GM18502 (cell line): ENCODE data around the gene SREK1IP1.
"Not testable (repeated sequence)": the region's sequence is repeated elsewhere in the genome, so short reads cannot be mapped to it uniquely, and the experiment has no call there.

Experiments
- ATAC-seq: cut with Tn5 transposase; IDR thresholded peaks from one replicate; pipeline ENCODE4 v1.9.1; 2021; ENCODE audit warnings: mild to moderate bottlenecking; ENCODE audit not compliant: unreplicated experiment, poor library complexity

The SREK1IP1 gene

DNA sequence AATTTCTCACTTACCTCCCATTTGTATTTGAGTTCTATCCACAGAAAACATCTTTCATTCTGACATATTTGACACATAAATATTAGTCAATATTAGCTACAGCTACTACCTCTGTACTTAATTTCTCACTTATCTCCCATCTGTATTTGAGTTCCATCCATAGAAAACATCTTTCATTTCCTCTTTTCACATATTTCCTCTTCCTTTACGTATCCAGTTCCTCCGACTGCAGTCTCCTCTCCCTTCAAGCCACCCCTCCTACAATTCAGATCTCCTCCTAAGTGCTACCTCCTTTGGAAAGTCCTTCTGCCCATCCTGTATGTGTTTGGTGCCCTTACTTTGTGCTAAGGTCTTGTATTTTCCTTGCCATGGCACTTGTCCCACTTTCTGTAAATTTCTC is 1.6 kb downstream of the SREK1IP1 start:
- no peak for ATAC-seq

GRCh38 chr5:64765804-64766504 is 2.5 kb downstream of the SREK1IP1 start:
- no peak for ATAC-seq

GRCh38 chr5:64763948-64764503 is 4.5 kb downstream of the SREK1IP1 start:
- ATAC-seq = no peak

- ATAC-seq = no peak
Observed at GRCh38 chr5:64759960-64760660, 8.4 kb downstream of the SREK1IP1 start.

DNA sequence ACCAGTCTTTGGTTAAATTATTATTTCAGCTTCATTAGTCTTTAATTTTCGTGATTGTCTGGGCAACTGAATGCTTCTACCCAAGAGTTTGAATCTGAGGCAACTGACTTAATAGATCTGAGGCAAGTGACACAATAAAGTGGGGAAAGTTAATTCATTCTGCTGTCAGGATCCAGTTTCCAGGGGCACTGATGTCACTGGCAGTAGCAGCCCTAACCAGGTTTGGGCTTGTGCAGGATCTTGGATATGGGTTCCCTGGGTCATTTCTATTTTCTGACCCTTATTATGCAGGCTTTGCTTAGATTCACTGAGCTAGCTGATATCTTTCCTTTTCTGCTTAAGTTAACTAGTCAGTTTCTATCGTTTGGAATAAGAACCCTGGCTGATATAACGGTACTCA is 9.6 kb downstream of the SREK1IP1 start:
- no peak for ATAC-seq

- ATAC-seq = no peak
Observed at GRCh38 chr5:64754066-64754465, 14.4 kb downstream of the SREK1IP1 start.

DNA sequence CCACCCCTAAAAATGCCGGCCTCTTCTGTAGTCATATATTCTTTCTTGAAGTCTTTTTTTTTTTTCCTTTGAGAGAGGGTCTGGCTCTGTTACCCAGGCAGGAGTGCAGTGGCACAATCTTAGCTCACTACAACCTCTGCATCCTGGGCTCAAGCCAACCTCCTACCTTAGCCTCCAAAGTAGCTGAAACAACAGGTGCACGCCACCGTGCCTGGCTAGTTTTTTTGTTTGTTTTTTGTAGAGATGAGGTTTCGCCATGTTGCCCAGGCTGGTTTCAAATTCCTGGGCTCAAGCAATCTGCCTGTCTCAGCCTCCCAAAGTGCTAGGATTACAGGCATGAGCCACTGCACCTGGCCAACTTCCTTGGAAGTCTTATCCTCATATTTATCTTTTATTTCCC is 19.1 kb downstream of the SREK1IP1 start:
- no peak for ATAC-seq

- ATAC-seq = no peak
Observed at GRCh38 chr5:64746446-64746845, 22.0 kb downstream of the SREK1IP1 start.

DNA sequence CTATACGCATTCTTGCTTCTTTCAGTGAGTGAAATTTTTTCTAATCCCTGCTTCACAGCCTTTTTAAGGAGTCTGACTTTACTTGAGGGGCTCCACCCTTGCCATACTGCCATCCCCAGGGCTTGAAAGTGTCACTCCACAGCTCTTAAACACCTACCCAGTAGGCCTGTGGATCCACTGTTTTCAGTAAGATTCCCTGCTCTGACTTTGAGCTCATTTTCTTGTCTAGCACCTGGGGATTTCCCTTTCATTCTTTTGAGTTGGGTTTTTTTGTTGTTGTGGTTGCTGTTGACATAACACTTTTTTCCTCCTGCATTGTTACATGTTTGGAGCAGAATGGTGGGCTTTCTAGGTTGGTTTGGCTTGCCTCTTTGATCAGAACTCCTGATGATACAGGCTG is 23.6 kb downstream of the SREK1IP1 start:
- no peak for ATAC-seq

GRCh38 chr5:64742821-64743220 is 25.7 kb downstream of the SREK1IP1 start:
- ATAC-seq = no peak

DNA sequence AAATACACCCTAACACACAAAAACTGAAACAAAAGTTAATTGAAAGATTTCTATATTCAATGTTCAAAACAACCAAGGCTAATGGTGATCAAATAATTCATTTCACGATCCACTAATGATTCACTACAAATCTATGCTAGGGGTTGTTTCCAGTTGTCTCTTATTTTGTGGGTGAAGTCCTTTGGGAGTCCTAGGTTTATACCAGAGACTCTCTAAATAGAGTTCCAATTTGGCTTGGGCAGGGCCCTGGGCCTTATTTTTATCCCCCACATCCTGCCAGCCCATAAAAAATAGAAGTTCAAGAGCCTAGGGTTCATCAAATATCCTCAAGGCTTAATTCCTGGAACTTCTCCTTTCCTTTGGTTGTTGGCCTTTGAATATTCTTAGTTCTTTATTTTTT is 26.1 kb downstream of the SREK1IP1 start:
- no peak for ATAC-seq

GRCh38 chr5:64727150-64727549 is 41.3 kb downstream of the SREK1IP1 start:
- no peak for ATAC-seq

DNA sequence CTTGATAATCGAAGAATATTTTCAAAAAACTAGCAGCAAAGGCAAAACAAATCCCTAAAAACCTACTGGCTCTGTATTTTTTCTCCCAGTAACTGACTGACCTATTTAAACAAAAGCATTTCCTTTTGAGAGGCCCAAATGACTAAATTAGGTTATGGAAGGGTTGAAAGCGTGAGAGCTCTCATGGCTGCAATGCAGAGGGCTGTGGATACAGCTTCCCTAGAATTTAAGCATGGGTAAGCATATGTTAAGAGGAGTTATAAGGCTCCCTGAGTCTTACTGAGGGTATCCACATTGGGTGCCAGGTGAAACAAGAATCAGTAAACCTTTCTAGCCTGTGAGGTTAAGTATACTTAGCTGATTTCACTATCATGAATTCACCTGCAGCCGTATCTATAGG is 45.9 kb downstream of the SREK1IP1 start:
- ATAC-seq = no peak

DNA sequence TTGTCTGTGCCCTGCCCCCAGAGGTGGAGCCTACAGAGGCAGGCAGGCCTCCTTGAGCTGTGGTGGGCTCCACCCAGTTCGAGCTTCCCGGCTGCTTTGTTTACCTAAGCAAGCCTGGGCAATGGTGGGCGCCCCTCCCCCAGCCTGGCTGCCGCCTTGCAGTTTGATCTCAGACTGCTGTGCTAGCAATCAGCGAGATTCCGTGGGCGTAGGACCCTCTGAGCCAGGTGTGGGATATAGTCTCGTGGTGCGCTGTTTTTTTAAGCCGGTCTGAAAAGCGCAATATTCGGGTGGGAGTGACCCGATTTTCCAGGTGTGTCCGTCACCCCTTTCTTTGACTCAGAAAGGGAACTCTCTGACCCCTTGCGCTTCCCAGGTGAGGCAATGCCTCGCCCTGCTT is 54.0 kb downstream of the SREK1IP1 start:
- ATAC-seq = not testable (repeated sequence)

- ATAC-seq = no peak
Observed at GRCh38 chr5:64707191-64707590, 61.3 kb downstream of the SREK1IP1 start.

- ATAC-seq = not testable (repeated sequence)
Observed at GRCh38 chr5:64706074-64706473, 62.4 kb downstream of the SREK1IP1 start.

DNA sequence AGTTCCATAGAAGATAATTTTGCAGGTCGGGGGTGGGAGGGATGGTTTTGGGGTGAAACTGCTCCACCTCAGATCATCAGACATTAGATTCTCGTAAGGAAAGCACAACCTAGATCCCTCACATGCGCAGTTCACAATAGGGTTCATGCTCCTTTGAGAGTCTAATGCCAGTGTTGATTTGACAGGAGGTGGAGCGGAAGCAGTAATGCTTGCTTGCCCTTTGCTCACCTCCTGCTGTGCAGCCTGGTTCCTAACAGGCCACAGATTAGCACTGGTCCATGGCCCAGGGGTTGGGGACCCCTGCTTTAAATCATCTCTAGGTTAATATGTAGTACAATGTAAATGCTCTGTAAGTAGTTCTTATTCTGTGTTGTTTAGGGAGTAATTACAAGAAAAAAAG is 67.7 kb downstream of the SREK1IP1 start:
- ATAC-seq = no peak

GRCh38 chr5:64696414-64696813 is 72.1 kb downstream of the SREK1IP1 start:
- ATAC-seq = not testable (repeated sequence)

DNA sequence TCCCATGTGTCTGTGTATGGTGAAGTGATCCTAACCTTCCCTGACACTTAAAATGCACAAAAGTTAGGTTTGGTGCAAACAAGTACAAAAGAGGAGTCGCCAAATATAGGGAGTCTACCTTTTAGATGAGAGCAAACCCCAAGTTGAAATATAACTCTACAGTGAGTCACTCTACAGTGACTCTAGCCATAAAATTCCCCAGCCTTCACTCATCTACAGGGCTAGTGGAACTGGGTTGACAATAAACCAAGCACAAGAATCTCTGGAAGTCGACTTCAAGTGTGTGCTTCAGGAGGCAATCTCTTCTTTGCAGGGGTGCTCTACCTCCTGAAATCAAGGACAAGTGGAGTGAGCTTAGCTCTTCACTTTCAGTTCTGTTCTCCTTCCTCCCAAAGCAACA is 74.9 kb downstream of the SREK1IP1 start:
- ATAC-seq = no peak

DNA sequence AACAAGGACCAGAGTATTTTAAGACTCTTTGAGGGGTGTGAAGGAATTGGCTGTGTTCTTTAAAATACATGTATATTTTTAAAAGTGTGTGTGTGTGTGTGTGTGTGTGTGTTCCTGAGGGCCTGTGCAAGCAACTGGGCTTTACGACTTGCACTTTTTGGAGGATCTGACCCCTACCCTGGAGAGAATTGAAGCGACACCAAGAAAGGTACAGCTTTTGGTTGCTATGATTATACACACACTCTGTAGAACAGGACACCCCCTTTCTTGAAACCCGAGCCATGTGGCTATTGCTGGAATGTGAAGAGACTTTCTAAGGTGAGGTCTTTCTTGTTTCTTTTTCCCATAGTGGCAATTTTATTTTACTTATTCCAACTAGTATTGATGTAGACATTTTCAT is 77.2 kb downstream of the SREK1IP1 start:
- ATAC-seq = no peak

DNA sequence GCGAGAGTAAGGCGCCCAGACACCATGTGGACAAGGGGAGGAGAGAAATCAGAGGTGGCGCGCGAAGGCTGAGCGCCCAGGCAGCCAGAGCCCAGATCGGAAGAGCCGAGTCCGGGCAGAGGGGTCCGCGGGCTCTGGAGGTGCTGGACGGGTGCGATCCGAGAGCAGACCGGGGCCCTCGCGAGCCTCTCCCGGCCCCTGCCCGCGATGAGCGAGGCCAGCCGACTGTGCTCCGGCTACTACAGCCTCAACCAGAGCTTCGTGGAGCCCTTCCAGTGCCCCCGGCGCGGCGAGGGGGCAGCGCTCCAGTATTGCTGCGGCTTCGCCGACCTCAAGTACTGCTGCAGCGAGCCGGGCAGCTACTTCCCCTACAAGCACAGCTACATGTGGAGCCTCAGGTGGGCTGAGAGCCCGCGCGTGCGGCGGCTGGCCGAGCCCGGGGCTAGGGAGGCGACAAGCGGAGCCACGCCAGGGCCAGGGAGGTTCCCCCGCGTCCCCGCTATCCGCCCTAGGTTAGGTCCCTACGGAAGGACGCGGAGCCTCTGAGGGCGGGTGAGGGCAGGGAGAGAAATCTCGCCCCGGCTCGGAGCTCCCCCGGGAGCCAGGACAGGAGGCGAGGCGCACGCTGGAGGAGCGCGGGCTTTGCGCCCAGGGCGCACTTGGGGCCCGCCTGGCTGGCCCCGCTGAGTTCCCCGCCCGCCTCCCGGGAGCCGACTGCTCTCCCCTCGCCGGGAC is 77.9 kb downstream of the SREK1IP1 start, which contains the start of gene SHISAL2B:
Gene SHISAL2B (plus strand): TSS at position 87 of the 735 bp plus-strand sequence. CDS start 121 bp downstream, at position 208.
- ATAC-seq = no peak
